Liver (tissue), 9 donors: ENCODE data around the gene CCNE1. TPM values are rescaled to one million over a fixed set of nuclear protein-coding genes. Genes with fewer than 3 reads are reported as not detected.

Experiments
- DNase-seq: peaks from one replicate; pipeline ENCODE4 v3.0.0-alpha.2; 2017; ENCODE audit warnings: low spot score
- H3K27ac ChIP-seq, 2 donors: one replicate each; pipeline ENCODE4 v1.7.0; 2013; ENCODE audit warnings: inconsistent platforms in 2 of 2, low read length in 2 of 2, control low read depth in 1 of 2, low read depth in 1 of 2, mild to moderate bottlenecking in 1 of 2
- H3K27me3 ChIP-seq, 4 donors: one replicate each; pipeline versions ENCODE4 v1.6.1 to v1.7.0; 2013; ENCODE audit warnings: low read length in 3 of 4, inconsistent platforms in 1 of 4, mild to moderate bottlenecking in 1 of 4, moderate library complexity in 1 of 4; ENCODE audit not compliant: control insufficient read depth in 4 of 4, insufficient read depth in 4 of 4
- H3K36me3 ChIP-seq, 4 donors: one replicate each; pipeline versions ENCODE4 v1.6.1 to v1.7.0; 2013; ENCODE audit warnings: low read length in 3 of 4, mild to moderate bottlenecking in 3 of 4, low read depth in 1 of 4, moderate library complexity in 1 of 4; ENCODE audit not compliant: control insufficient read depth in 4 of 4, insufficient read depth in 3 of 4
- H3K4me1 ChIP-seq, 4 donors: one replicate each; pipeline versions ENCODE4 v1.6.1 to v1.7.0; 2013; ENCODE audit warnings: low read length in 3 of 4, mild to moderate bottlenecking in 3 of 4, moderate library complexity in 1 of 4; ENCODE audit not compliant: control insufficient read depth in 4 of 4, insufficient read depth in 4 of 4
- H3K4me3 ChIP-seq, 3 donors: one replicate each; pipeline versions ENCODE4 v1.6.1 to v1.7.0; 2013; ENCODE audit warnings: low read length in 3 of 3, control low read depth in 1 of 3, low read depth in 1 of 3, mild to moderate bottlenecking in 1 of 3
- H3K9ac ChIP-seq, 2 donors: one replicate each; pipeline ENCODE4 v1.7.0; 2013; ENCODE audit warnings: low read length in 2 of 2, mild to moderate bottlenecking in 2 of 2, moderate library complexity in 2 of 2, control low read depth in 1 of 2, low read depth in 1 of 2
- H3K9me3 ChIP-seq, 4 donors: one replicate each; pipeline versions ENCODE4 v1.6.1 to v1.7.0; 2013; ENCODE audit warnings: low read length in 3 of 4; ENCODE audit not compliant: control insufficient read depth in 4 of 4
- CTCF ChIP-seq: fragments of 150-350 bp; IDR thresholded peaks from 2 replicates; pipeline ENCODE4 v1.5.1; 2017; ENCODE audit warnings: improper control_type of control experiment, low read depth, low read length; ENCODE audit not compliant: missing input control
- FOXA2 ChIP-seq: IDR thresholded peaks from 2 replicates; pipeline ENCODE4 v1.6.1; 2016; ENCODE audit warnings: antibody characterized with exemption
- HNF4A ChIP-seq, 2 donors: conservative IDR thresholded peaks; 2 replicates each; pipeline ENCODE4 v1.6.1; 2016; ENCODE audit warnings: antibody characterized with exemption in 2 of 2, mild to moderate bottlenecking in 2 of 2
- HNF4G ChIP-seq: IDR thresholded peaks from 2 replicates; pipeline ENCODE4 v1.6.1; 2016; ENCODE audit warnings: antibody characterized with exemption
- JUND ChIP-seq, 2 donors: IDR thresholded peaks; 2 replicates each; pipeline ENCODE4 v1.6.1; 2016; ENCODE audit warnings: antibody characterized with exemption in 2 of 2
- MAX ChIP-seq: IDR thresholded peaks from 2 replicates; pipeline ENCODE4 v1.6.1; 2016; ENCODE audit warnings: antibody characterized with exemption
- NR2F2 ChIP-seq: IDR thresholded peaks from 2 replicates; pipeline ENCODE4 v1.6.1; 2016; ENCODE audit warnings: antibody characterized with exemption
- RAD21 ChIP-seq, 2 donors: IDR thresholded peaks; 2 replicates each; pipeline ENCODE4 v1.6.1; 2016; ENCODE audit warnings: antibody characterized with exemption in 2 of 2, mild to moderate bottlenecking in 2 of 2
- RXRA ChIP-seq, 2 donors: IDR thresholded peaks; 2 replicates each; pipeline ENCODE4 v1.6.1; 2017 to 2018; ENCODE audit warnings: antibody characterized with exemption in 2 of 2, mild to moderate bottlenecking in 1 of 2
- SP1 ChIP-seq: IDR thresholded peaks from 2 replicates; pipeline ENCODE4 v1.6.1; 2018; ENCODE audit warnings: antibody characterized with exemption, mild to moderate bottlenecking
- WGBS: extraction: QIAGEN DNeasy Blood & Tissue Kit; methylation state at CpG from one replicate; pipeline ENCODE4 v1.1.7; 2013; 5-methylcytosine and 5-hydroxymethylcytosine counted together
- polyA plus RNA-seq, 2 donors: library from polyadenylated mRNA; stranded (reverse) in 1 of 2; unstranded in 1 of 2; fragments of 200-250 nt in 1 of 2; fragments of >200 nt in 1 of 2; fragmentation: Nextera tagmentation in 1 of 2; extraction: Ambion mirVana in 1 of 2; gene quantifications; one replicate each; pipeline versions ENCODE4 v1.2.1 to v1.2.3, GENCODE V29; 2013 to 2015
- total RNA-seq, 2 donors: library from RNA; depleted of rRNA; stranded (reverse); fragments of >200 nt; gene quantifications; one replicate each; pipeline ENCODE4 v1.2.3, GENCODE V29; 2014
- TF ChIP-seq, protein P1 (sequence below): IDR thresholded peaks from 2 replicates; pipeline ENCODE4 v1.6.1; 2016; ENCODE audit warnings: antibody characterized with exemption
- TF ChIP-seq, protein P2 (sequence below): IDR thresholded peaks from 2 replicates; pipeline ENCODE4 v1.6.1; 2016; ENCODE audit warnings: antibody characterized with exemption, mild to moderate bottlenecking
- TF ChIP-seq, protein P3 (sequence below): IDR thresholded peaks from 2 replicates; pipeline ENCODE4 v1.6.1; 2016; ENCODE audit warnings: antibody characterized with exemption
- donor health status: healthy.
- donor health status: healthy.
- donor health status: healthy.
- donor health status: healthy.
- donor health status: healthy.

Gene CCNE1
- total and polyA plus RNA-seq, 4 donors: 0.32 to 19.5 (median 0.79) TPM

DNA sequence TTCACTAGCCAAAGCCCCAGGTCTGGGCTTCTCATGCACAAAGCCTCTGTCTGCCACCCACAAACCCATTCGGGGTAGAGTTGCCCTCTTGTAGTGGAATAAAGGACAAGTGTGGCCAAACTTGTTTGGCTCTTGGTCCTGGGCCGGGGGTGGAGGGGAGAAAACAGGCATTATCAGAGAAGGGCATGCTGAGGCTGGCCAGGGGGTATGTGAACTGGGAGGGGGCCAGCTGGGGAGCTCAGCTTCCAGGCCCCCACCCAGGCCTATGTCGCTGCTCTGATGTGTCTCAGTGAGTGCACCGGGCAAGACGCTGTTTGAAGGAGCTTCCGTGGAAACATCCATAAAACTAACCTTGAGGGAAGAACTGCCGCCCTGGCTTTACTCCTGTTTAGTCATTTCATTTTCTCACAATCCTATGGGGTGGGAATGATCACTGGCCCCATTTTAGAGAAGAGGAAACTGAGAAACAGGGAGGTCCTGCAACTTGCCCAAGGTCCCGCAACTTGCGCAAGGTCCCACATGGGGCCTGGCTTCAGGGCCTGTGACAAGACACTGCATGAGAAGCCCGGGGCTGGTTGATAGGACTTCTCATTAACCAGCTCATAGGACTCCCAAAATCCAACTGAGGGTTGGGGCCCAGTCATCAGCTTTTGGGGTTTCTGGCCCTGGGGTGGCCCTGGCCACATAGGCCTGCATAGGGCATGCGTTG lies 30.8 kb downstream of the CCNE1 start:
- no peak overlapping the region for H3K4me3 ChIP-seq
- no peak overlapping the region for H3K27ac ChIP-seq
- no peak overlapping the region for H3K9ac ChIP-seq

GRCh38 chr19:29843180-29844051 lies 31.6 kb downstream of the CCNE1 start:
- H3K27me3 ChIP-seq: peaks cover 0 to 4% (median 0%) of the 10 kb centered on the region in 4 donors
- no peak overlapping the region for H3K27ac ChIP-seq
- H3K9me3 ChIP-seq: no peaks in the 10 kb centered on the region
- no peak for DNase-seq
- WGBS: 23% methylated on average over 48 of the region's 48 CpGs
- TF ChIP-seq RXRA (IDR thresholded peaks at IDR 0.05): no peak
- no peak for TF ChIP-seq CTCF
- TF ChIP-seq, protein P1, sequence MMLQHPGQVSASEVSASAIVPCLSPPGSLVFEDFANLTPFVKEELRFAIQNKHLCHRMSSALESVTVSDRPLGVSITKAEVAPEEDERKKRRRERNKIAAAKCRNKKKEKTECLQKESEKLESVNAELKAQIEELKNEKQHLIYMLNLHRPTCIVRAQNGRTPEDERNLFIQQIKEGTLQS: no peak
- no peak overlapping the region for H3K4me3 ChIP-seq
- no peaks in the 10 kb centered on the region for H3K36me3 ChIP-seq
- H3K9ac ChIP-seq: no peak overlapping the region
- peaks cover 8 to 19% (median 10%) of the 10 kb centered on the region in 4 donors for H3K4me1 ChIP-seq

More for the DNA sequence above, 30.8 kb downstream of the CCNE1 start:
- H3K4me1 ChIP-seq: peaks cover 8 to 19% (median 10%) of the 10 kb centered on the region in 4 donors
- TF ChIP-seq RXRA (IDR thresholded peaks at IDR 0.05): no peak
- TF ChIP-seq HNF4G: no peak
- DNase-seq: no peak
- 86% methylated on average over 11 of the region's 11 CpGs for WGBS
- H3K9me3 ChIP-seq: no peaks in the 10 kb centered on the region
- no peaks in the 10 kb centered on the region for H3K36me3 ChIP-seq
- H3K27me3 ChIP-seq: peaks cover 0 to 4% (median 0%) of the 10 kb centered on the region in 4 donors

DNA sequence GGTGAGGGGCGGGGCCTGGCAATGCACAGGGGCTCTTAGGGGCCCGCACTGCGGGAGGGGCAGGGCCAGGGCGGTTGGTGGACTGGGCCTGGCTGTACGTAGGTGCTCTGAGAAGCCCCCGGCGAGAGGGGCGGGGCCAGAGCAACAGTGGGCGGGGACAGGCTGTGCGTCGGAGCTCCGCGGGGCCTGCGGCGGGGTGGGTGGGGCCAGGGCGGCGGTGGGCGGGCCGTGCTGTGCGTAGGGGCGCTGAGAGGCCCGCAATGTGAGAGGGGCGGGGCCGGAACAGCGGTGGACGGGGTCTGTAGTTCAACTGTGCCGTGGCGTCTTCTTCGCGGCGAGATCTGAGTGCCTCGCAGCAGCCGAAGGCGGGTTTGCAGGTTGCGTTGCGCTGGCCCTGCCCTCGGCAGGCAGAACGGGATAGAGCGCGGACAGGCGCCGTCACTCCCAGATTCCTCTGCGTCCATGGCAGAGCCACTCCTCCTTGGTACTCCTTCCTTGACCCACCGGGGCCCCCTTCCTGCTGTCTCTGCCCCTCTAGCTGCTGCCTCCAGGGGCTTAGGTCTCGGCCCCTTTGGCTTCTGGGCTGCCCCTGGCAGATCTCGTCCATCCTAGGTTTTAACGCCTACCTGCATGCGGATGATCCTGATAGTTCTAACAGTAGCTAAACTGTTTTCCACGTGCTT lies 33.2 kb downstream of the CCNE1 start:
- Histone ChIP-seq H3K9me3 (no peaks in the 10 kb centered on the region), H3K27ac (peak overlapping the region; percentile 25 to 66), H3K4me3 (peak overlapping the region; percentile 79 to 96 (median 88)), H3K9ac (no peak overlapping the region), H3K4me1 (peaks cover 8 to 19% (median 10%) of the 10 kb centered on the region in 4 donors), H3K27me3 (peaks cover 0 to 2% (median 0%) of the 10 kb centered on the region in 4 donors), H3K36me3 (no peaks in the 10 kb centered on the region)
- under 1% methylated on average over 49 of the region's 49 CpGs for WGBS
- peak; percentile 95 for DNase-seq
- no peak for TF ChIP-seq HNF4G
- TF ChIP-seq, protein P2, sequence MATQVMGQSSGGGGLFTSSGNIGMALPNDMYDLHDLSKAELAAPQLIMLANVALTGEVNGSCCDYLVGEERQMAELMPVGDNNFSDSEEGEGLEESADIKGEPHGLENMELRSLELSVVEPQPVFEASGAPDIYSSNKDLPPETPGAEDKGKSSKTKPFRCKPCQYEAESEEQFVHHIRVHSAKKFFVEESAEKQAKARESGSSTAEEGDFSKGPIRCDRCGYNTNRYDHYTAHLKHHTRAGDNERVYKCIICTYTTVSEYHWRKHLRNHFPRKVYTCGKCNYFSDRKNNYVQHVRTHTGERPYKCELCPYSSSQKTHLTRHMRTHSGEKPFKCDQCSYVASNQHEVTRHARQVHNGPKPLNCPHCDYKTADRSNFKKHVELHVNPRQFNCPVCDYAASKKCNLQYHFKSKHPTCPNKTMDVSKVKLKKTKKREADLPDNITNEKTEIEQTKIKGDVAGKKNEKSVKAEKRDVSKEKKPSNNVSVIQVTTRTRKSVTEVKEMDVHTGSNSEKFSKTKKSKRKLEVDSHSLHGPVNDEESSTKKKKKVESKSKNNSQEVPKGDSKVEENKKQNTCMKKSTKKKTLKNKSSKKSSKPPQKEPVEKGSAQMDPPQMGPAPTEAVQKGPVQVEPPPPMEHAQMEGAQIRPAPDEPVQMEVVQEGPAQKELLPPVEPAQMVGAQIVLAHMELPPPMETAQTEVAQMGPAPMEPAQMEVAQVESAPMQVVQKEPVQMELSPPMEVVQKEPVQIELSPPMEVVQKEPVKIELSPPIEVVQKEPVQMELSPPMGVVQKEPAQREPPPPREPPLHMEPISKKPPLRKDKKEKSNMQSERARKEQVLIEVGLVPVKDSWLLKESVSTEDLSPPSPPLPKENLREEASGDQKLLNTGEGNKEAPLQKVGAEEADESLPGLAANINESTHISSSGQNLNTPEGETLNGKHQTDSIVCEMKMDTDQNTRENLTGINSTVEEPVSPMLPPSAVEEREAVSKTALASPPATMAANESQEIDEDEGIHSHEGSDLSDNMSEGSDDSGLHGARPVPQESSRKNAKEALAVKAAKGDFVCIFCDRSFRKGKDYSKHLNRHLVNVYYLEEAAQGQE: peak; percentile 6
- peak in 1 of 2 donors; percentile 2 for TF ChIP-seq HNF4A (conservative IDR thresholded peaks at IDR 0.05)
- TF ChIP-seq RAD21 (IDR thresholded peaks at IDR 0.05): peak in 1 of 2 donors; percentile 15
- no peak for TF ChIP-seq NR2F2
- TF ChIP-seq CTCF: no peak
- peak; percentile 48 for TF ChIP-seq SP1
- TF ChIP-seq FOXA2: no peak
- TF ChIP-seq MAX: no peak
- TF ChIP-seq, protein P3, sequence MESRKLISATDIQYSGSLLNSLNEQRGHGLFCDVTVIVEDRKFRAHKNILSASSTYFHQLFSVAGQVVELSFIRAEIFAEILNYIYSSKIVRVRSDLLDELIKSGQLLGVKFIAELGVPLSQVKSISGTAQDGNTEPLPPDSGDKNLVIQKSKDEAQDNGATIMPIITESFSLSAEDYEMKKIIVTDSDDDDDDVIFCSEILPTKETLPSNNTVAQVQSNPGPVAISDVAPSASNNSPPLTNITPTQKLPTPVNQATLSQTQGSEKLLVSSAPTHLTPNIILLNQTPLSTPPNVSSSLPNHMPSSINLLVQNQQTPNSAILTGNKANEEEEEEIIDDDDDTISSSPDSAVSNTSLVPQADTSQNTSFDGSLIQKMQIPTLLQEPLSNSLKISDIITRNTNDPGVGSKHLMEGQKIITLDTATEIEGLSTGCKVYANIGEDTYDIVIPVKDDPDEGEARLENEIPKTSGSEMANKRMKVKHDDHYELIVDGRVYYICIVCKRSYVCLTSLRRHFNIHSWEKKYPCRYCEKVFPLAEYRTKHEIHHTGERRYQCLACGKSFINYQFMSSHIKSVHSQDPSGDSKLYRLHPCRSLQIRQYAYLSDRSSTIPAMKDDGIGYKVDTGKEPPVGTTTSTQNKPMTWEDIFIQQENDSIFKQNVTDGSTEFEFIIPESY: no peak
- TF ChIP-seq JUND (IDR thresholded peaks at IDR 0.05): no peak
